Measurements from ENCODE around the gene KLK6. TPM values are rescaled to one million over a fixed set of nuclear protein-coding genes. Genes with fewer than 3 reads are reported as not detected.

The KLK6 gene
- total and polyA plus RNA-seq, 2 of the 13 experiments (the other 11 are each of a cell fraction or from before 2014, with no cell fraction given) = 0.15 to 1.8 TPM

- H3K27me3 ChIP-seq (ENCODE audit: control insufficient read depth in 1 of 2, insufficient read depth in 2 of 2, low read length in 2 of 2) = peaks cover 1 to 7% of the 10 kb centered on the region in 2 experiments; a peak in 2 of 5 replicates
- H3K4me2 ChIP-seq (ENCODE audit: low read depth, low read length) = no peak overlapping the region
- no peak for ATAC-seq
- DNase-seq (ENCODE audit: low spot score) = no peak
- WGBS (ENCODE audit: low lambda C conversion rate) = under 1% methylated on average over 4 of the region's 4 CpGs
- in situ Hi-C loops (cut with HindIII; ENCODE audit: extremely low pct_ligation_motif_present, low pct_unique_long_range_greater_than_20kb) = no loop called here
- H3K4me3 ChIP-seq (replicated peaks in 1 of 3; ENCODE audit: insufficient read depth in 1 of 3, low read depth in 2 of 3, low read length in 3 of 3) = no peak overlapping the region
- BruUV-seq (replicated peaks) = no TSS peak
- POLR2A ChIA-PET = no interaction called here
- no peak overlapping the region for H3K27ac ChIP-seq (ENCODE audit: extremely low read length, insufficient read depth, low read length)
- no peaks in the 10 kb centered on the region for H4K20me1 ChIP-seq (ENCODE audit: insufficient read depth, low read length)
- H3K4me1 ChIP-seq (ENCODE audit: insufficient read depth, low read length) = no peaks in the 10 kb centered on the region
- no peak for TF ChIP-seq REPIN1 (CRISPR knock-in tag; IDR thresholded peaks at IDR 0.05; ENCODE audit: borderline replicate concordance, low read depth)
- no peak for TF ChIP-seq EEA1 (CRISPR knock-in tag; IDR thresholded peaks at IDR 0.05; ENCODE audit: borderline replicate concordance)
- TF ChIP-seq RXRA (CRISPR knock-in tag; IDR thresholded peaks at IDR 0.05) = no peak
- no peak for TF ChIP-seq ZNF235 (CRISPR knock-in tag; IDR thresholded peaks at IDR 0.05; ENCODE audit: borderline replicate concordance)
- TF ChIP-seq ZNF343 (CRISPR knock-in tag; IDR thresholded peaks at IDR 0.05) = no peak
- TF ChIP-seq, protein P1, sequence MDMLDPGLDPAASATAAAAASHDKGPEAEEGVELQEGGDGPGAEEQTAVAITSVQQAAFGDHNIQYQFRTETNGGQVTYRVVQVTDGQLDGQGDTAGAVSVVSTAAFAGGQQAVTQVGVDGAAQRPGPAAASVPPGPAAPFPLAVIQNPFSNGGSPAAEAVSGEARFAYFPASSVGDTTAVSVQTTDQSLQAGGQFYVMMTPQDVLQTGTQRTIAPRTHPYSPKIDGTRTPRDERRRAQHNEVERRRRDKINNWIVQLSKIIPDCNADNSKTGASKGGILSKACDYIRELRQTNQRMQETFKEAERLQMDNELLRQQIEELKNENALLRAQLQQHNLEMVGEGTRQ (IDR thresholded peaks at IDR 0.05; ENCODE audit: low read depth, low read length) = no peak
- TF ChIP-seq, protein P1 (CRISPR knock-in tag; IDR thresholded peaks at IDR 0.05; ENCODE audit: borderline replicate concordance) = no peak
- no peak for TF ChIP-seq SP2 (CRISPR knock-in tag; IDR thresholded peaks at IDR 0.05)
- TF ChIP-seq ZNF761 (CRISPR knock-in tag; conservative IDR thresholded peaks at IDR 0.05) = no peak
- no peak for TF ChIP-seq HES4 (CRISPR knock-in tag; IDR thresholded peaks at IDR 0.05; ENCODE audit: borderline replicate concordance)
- TF ChIP-seq, protein P2, sequence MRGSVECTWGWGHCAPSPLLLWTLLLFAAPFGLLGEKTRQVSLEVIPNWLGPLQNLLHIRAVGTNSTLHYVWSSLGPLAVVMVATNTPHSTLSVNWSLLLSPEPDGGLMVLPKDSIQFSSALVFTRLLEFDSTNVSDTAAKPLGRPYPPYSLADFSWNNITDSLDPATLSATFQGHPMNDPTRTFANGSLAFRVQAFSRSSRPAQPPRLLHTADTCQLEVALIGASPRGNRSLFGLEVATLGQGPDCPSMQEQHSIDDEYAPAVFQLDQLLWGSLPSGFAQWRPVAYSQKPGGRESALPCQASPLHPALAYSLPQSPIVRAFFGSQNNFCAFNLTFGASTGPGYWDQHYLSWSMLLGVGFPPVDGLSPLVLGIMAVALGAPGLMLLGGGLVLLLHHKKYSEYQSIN (CRISPR knock-in tag; IDR thresholded peaks at IDR 0.05; ENCODE audit: borderline replicate concordance) = no peak
- no peak for TF ChIP-seq NONO (IDR thresholded peaks at IDR 0.05)
- TF ChIP-seq NONO (CRISPR knock-in tag; conservative IDR thresholded peaks at IDR 0.05) = no peak
- no peak for TF ChIP-seq TEAD2 (CRISPR knock-in tag; IDR thresholded peaks at IDR 0.05)
- intact Hi-C loops (cut with micrococcal nuclease; ENCODE audit: unreplicated experiment) = loop anchor here (10.0 kb wide), 1 partner anchor 75 kb away; no protein-coding TSS in a partner anchor
- H3K9me3 ChIP-seq (ENCODE audit: low read length) = no peaks in the 10 kb centered on the region
- H3K9ac ChIP-seq (ENCODE audit: insufficient read depth, low read depth, low read length) = no peak overlapping the region
- no peak overlapping the region for H2AFZ ChIP-seq (ENCODE audit: low read length)
- no peaks in the 10 kb centered on the region for H3K79me2 ChIP-seq (ENCODE audit: insufficient read depth, low read length)
- no peaks in the 10 kb centered on the region for H3K36me3 ChIP-seq (replicated peaks in 1 of 2; ENCODE audit: control insufficient read depth in 1 of 2, insufficient read depth in 2 of 2, low read length in 2 of 2)
- CTCF ChIA-PET (ENCODE audit: low intra/inter-chr PET ratio, low total read pairs) = no interaction called here
- FAIRE-seq = no peak
Observed at GRCh38 chr19:51010066-51010795, 40.8 kb upstream of the KLK6 start.

Data from HepG2 (cell line).